Effector memory CD4-positive, alpha-beta T cell (primary cell): Measurements from ENCODE around the gene CTPS1.

Experiments used
- DNase-seq, 3 donors: peaks; one replicate each; pipeline ENCODE4 v3.0.0-alpha.2; 2020
- H3K27ac ChIP-seq: 2 replicates; pipeline ENCODE4 v1.7.0; 2013; ENCODE audit warnings: mild to moderate bottlenecking, low read length, moderate library complexity; ENCODE audit not compliant: insufficient read depth, poor library complexity, severe bottlenecking
- H3K27me3 ChIP-seq: replicated peaks from 2 replicates; pipeline ENCODE4 v1.7.0; 2013; ENCODE audit warnings: mild to moderate bottlenecking, low read length; ENCODE audit not compliant: insufficient read depth, control insufficient read depth, poor library complexity, severe bottlenecking
- H3K36me3 ChIP-seq: 2 replicates; pipeline ENCODE4 v1.7.0; 2013; ENCODE audit warnings: mild to moderate bottlenecking, low read length, moderate library complexity; ENCODE audit not compliant: control insufficient read depth, insufficient read depth
- H3K4me1 ChIP-seq: 2 replicates; pipeline ENCODE4 v1.7.0; 2013; ENCODE audit warnings: low read length, mild to moderate bottlenecking; ENCODE audit not compliant: control insufficient read depth, insufficient read depth, poor library complexity, severe bottlenecking
- H3K4me3 ChIP-seq: 2 replicates; pipeline ENCODE4 v1.7.0; 2013; ENCODE audit warnings: low read length, low read depth, mild to moderate bottlenecking; ENCODE audit not compliant: insufficient read depth, poor library complexity, severe bottlenecking
- H3K9me3 ChIP-seq: 2 replicates; pipeline ENCODE4 v1.7.0; 2013; ENCODE audit warnings: mild to moderate bottlenecking, low read length, moderate library complexity; ENCODE audit not compliant: control insufficient read depth

CTPS1 gene

GRCh38 chr1:41037116-41037903 lies 57.8 kb downstream of the CTPS1 start:
- Histone ChIP-seq H3K4me1 (no peaks in the 10 kb centered on the region), H3K36me3 (peaks cover 26% of the 10 kb centered on the region), H3K4me3 (no peak overlapping the region), H3K9me3 (no peaks in the 10 kb centered on the region), H3K27me3 (no peaks in the 10 kb centered on the region), H3K27ac (no peak overlapping the region)
- DNase-seq, result no peak

- Histone ChIP-seq H3K36me3 (peaks cover 23% of the 10 kb centered on the region), H3K4me1 (no peaks in the 10 kb centered on the region), H3K4me3 (no peak overlapping the region), H3K27ac (no peak overlapping the region), H3K27me3 (no peaks in the 10 kb centered on the region), H3K9me3 (no peaks in the 10 kb centered on the region)
- DNase-seq, result no peak
These were observed 58.6 kb downstream of the CTPS1 start for GRCh38 chr1:41038110-41038509.

GRCh38 chr1:41041614-41042270 lies 62.2 kb downstream of the CTPS1 start:
- H3K36me3 ChIP-seq, result peaks cover 15% of the 10 kb centered on the region
- no peaks in the 10 kb centered on the region for H3K27me3 ChIP-seq
- no peak overlapping the region for H3K4me3 ChIP-seq
- peaks cover 5% of the 10 kb centered on the region for H3K4me1 ChIP-seq
- no peak for DNase-seq
- no peaks in the 10 kb centered on the region for H3K9me3 ChIP-seq
- H3K27ac ChIP-seq, result no peak overlapping the region

- no peak for DNase-seq
- Histone ChIP-seq H3K4me1 (peaks cover 5% of the 10 kb centered on the region), H3K36me3 (peaks cover 19% of the 10 kb centered on the region), H3K27me3 (no peaks in the 10 kb centered on the region), H3K27ac (no peak overlapping the region), H3K4me3 (no peak overlapping the region), H3K9me3 (no peaks in the 10 kb centered on the region)
These were observed 64.7 kb downstream of the CTPS1 start for GRCh38 chr1:41044187-41044586.

GRCh38 chr1:41045740-41046139 lies 66.2 kb downstream of the CTPS1 start:
- DNase-seq, result no peak
- no peak overlapping the region for H3K4me3 ChIP-seq
- no peaks in the 10 kb centered on the region for H3K9me3 ChIP-seq
- peaks cover 5% of the 10 kb centered on the region for H3K4me1 ChIP-seq
- H3K36me3 ChIP-seq, result peaks cover 15% of the 10 kb centered on the region
- no peak overlapping the region for H3K27ac ChIP-seq
- no peaks in the 10 kb centered on the region for H3K27me3 ChIP-seq

- peaks cover 15% of the 10 kb centered on the region for H3K36me3 ChIP-seq
- DNase-seq, result no peak
- no peaks in the 10 kb centered on the region for H3K27me3 ChIP-seq
- H3K9me3 ChIP-seq, result no peaks in the 10 kb centered on the region
- H3K27ac ChIP-seq, result no peak overlapping the region
- H3K4me1 ChIP-seq, result peaks cover 5% of the 10 kb centered on the region
- no peak overlapping the region for H3K4me3 ChIP-seq
These were observed 66.9 kb downstream of the CTPS1 start for GRCh38 chr1:41046347-41046775.

- H3K4me3 ChIP-seq, result no peak overlapping the region
- H3K27me3 ChIP-seq, result no peaks in the 10 kb centered on the region
- no peaks in the 10 kb centered on the region for H3K9me3 ChIP-seq
- H3K4me1 ChIP-seq, result peaks cover 5% of the 10 kb centered on the region
- peaks cover 15% of the 10 kb centered on the region for H3K36me3 ChIP-seq
- no peak overlapping the region for H3K27ac ChIP-seq
- no peak for DNase-seq
These were observed 69.0 kb downstream of the CTPS1 start for GRCh38 chr1:41048540-41048939.

GRCh38 chr1:41051022-41051421 lies 71.5 kb downstream of the CTPS1 start:
- H3K27ac ChIP-seq, result no peak overlapping the region
- no peaks in the 10 kb centered on the region for H3K27me3 ChIP-seq
- no peaks in the 10 kb centered on the region for H3K4me1 ChIP-seq
- H3K36me3 ChIP-seq, result peaks cover 11% of the 10 kb centered on the region
- H3K4me3 ChIP-seq, result no peak overlapping the region
- no peaks in the 10 kb centered on the region for H3K9me3 ChIP-seq
- no peak for DNase-seq

GRCh38 chr1:41053316-41053715 lies 73.8 kb downstream of the CTPS1 start:
- Histone ChIP-seq H3K4me1 (no peaks in the 10 kb centered on the region), H3K27me3 (no peaks in the 10 kb centered on the region), H3K4me3 (no peak overlapping the region), H3K36me3 (peaks cover 7% of the 10 kb centered on the region), H3K27ac (no peak overlapping the region), H3K9me3 (no peaks in the 10 kb centered on the region)
- DNase-seq, result no peak

- H3K27ac ChIP-seq, result no peak overlapping the region
- H3K27me3 ChIP-seq, result no peaks in the 10 kb centered on the region
- no peak overlapping the region for H3K4me3 ChIP-seq
- no peaks in the 10 kb centered on the region for H3K36me3 ChIP-seq
- no peaks in the 10 kb centered on the region for H3K4me1 ChIP-seq
- DNase-seq, result no peak
- H3K9me3 ChIP-seq, result no peaks in the 10 kb centered on the region
These were observed 77.4 kb downstream of the CTPS1 start for GRCh38 chr1:41056907-41057306.
